ENCODE results near the gene ARHGAP24. TPM values are rescaled to one million over a fixed set of nuclear protein-coding genes. Genes with fewer than 3 reads are reported as not detected.

ARHGAP24 gene
- total and polyA plus RNA-seq, 2 of the 13 experiments (the other 11 are each of a cell fraction or from before 2014, with no cell fraction given), result 0.07 to 0.55 TPM

DNA sequence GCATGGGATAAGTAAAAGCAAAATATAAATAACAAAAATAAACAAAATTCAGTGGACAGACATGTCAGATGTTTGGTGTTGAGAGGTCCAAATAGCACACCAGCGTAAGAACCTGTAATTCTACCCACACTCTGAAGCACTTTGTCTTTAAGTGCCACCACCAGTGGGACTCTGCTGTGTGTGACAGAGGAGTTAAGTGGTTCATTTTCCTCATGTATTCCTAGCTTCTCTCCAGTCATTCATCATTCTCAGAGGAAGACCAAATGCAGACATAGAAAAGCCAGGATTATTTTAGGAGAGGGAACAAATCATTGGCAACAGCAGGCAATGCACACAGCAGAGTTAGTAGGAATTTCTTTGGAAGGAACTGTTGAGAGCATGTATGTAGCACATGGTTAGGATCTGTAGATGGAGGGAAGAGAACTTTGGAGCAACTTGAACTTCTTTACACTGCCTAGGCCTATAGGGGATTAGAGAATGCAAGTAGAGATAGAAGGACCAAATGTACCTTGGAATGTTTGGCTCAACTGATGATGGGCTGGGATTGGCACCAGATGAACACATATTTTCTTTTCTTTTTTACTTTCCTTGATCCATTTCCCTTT lies 43.0 kb upstream of the ARHGAP24 start (continued):
- no peak for TF ChIP-seq TBP (CRISPR knock-in tag; IDR thresholded peaks at IDR 0.05)
- no peak for TF ChIP-seq ZKSCAN1 (IDR thresholded peaks at IDR 0.05; ENCODE audit: low read length)
- no peak for TF ChIP-seq HDAC1 (CRISPR knock-in tag; IDR thresholded peaks at IDR 0.05)
- TF ChIP-seq ZNF562 (CRISPR knock-in tag; IDR thresholded peaks at IDR 0.05; ENCODE audit: borderline replicate concordance), result no peak
- TF ChIP-seq, protein P1, sequence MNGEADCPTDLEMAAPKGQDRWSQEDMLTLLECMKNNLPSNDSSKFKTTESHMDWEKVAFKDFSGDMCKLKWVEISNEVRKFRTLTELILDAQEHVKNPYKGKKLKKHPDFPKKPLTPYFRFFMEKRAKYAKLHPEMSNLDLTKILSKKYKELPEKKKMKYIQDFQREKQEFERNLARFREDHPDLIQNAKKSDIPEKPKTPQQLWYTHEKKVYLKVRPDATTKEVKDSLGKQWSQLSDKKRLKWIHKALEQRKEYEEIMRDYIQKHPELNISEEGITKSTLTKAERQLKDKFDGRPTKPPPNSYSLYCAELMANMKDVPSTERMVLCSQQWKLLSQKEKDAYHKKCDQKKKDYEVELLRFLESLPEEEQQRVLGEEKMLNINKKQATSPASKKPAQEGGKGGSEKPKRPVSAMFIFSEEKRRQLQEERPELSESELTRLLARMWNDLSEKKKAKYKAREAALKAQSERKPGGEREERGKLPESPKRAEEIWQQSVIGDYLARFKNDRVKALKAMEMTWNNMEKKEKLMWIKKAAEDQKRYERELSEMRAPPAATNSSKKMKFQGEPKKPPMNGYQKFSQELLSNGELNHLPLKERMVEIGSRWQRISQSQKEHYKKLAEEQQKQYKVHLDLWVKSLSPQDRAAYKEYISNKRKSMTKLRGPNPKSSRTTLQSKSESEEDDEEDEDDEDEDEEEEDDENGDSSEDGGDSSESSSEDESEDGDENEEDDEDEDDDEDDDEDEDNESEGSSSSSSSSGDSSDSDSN (CRISPR knock-in tag; IDR thresholded peaks at IDR 0.05), result no peak
- no peak for TF ChIP-seq IKZF1 (IDR thresholded peaks at IDR 0.05)

DNA sequence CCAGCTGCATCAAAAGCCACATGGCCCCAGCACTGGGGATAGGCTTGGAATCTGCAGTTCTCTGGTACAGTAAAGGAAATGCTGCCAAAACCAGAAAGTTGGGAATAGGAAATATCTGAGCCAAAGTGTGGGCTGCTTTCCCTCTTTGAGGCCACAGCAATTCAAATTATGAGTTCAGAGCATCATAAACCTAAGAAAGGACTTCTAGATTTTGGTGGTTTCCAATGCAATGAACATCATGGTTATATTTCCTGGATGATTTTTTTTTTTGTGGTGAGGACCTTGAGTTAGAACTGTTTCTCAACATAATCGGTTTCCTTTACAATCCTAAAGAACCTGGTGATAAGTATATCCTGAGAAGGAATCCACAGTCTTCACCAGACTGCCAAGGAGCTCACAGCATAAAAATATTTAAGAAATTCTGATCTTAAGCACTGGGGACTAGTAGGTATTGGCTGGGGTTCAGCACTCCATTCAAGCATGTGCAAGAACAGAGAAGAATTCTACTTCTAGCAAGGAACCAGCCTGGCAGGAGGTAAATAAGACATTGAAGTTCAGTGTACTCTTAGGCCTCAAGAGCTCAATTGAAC lies 29.8 kb upstream of the ARHGAP24 start:
- H4K20me1 ChIP-seq (ENCODE audit: insufficient read depth, low read length), result no peaks in the 10 kb centered on the region
- no peaks in the 10 kb centered on the region for H3K27me3 ChIP-seq (ENCODE audit: control insufficient read depth in 1 of 2, insufficient read depth in 2 of 2, low read length in 2 of 2)
- DNase-seq (ENCODE audit: low spot score), result no peak
- CTCF ChIA-PET (ENCODE audit: low intra/inter-chr PET ratio, low total read pairs), result no interaction called here
- no peaks in the 10 kb centered on the region for H3K9me3 ChIP-seq (ENCODE audit: low read length)
- no peaks in the 10 kb centered on the region for H3K4me1 ChIP-seq (ENCODE audit: insufficient read depth, low read length)
- H3K79me2 ChIP-seq (ENCODE audit: insufficient read depth, low read length), result no peaks in the 10 kb centered on the region
- in situ Hi-C loops (cut with HindIII; ENCODE audit: extremely low pct_ligation_motif_present, low pct_unique_long_range_greater_than_20kb) (no loop called here), intact Hi-C loops (cut with micrococcal nuclease; ENCODE audit: unreplicated experiment) (no loop called here)
- no peak for FAIRE-seq
- H3K27ac ChIP-seq (ENCODE audit: extremely low read length, insufficient read depth, low read length), result no peak overlapping the region
- ATAC-seq, result no peak
- no peak overlapping the region for H3K9ac ChIP-seq (ENCODE audit: insufficient read depth, low read depth, low read length)
- H2AFZ ChIP-seq (ENCODE audit: low read length), result no peak overlapping the region
- POLR2A ChIA-PET, result no interaction called here
- no peaks in the 10 kb centered on the region for H3K36me3 ChIP-seq (replicated peaks in 1 of 2; ENCODE audit: control insufficient read depth in 1 of 2, insufficient read depth in 2 of 2, low read length in 2 of 2)
- TF ChIP-seq MYC (CRISPR knock-in tag; IDR thresholded peaks at IDR 0.05; ENCODE audit: borderline replicate concordance) (no peak), ZFP41 (CRISPR knock-in tag; IDR thresholded peaks at IDR 0.05; ENCODE audit: borderline replicate concordance) (no peak), ZNF274 (CRISPR knock-in tag; IDR thresholded peaks at IDR 0.05) (no peak), ZNF232 (CRISPR knock-in tag; IDR thresholded peaks at IDR 0.05; ENCODE audit: borderline replicate concordance) (no peak), MAZ (IDR thresholded peaks at IDR 0.05; ENCODE audit: borderline replicate concordance, low read depth, low read length) (no peak), MAZ (CRISPR knock-in tag; IDR thresholded peaks at IDR 0.05; ENCODE audit: low read depth) (no peak), NBN (conservative IDR thresholded peaks at IDR 0.05) (no peak)
- TF ChIP-seq, protein P2, sequence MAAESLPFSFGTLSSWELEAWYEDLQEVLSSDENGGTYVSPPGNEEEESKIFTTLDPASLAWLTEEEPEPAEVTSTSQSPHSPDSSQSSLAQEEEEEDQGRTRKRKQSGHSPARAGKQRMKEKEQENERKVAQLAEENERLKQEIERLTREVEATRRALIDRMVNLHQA (CRISPR knock-in tag; IDR thresholded peaks at IDR 0.05), result no peak
- H3K4me2 ChIP-seq (ENCODE audit: low read depth, low read length), result no peak overlapping the region
- BruUV-seq (replicated peaks), result no TSS peak
- no peak overlapping the region for H3K4me3 ChIP-seq (replicated peaks in 1 of 3; ENCODE audit: insufficient read depth in 1 of 3, low read depth in 2 of 3, low read length in 3 of 3)
- WGBS (ENCODE audit: low lambda C conversion rate), result 0% methylated on average over 1 of the region's 1 CpG

Data from HepG2 (cell line).